Natural killer cell (primary cell): Measurements from ENCODE around the gene SULT1A3. TPM values are rescaled to one million over a fixed set of nuclear protein-coding genes. Genes with fewer than 3 reads are reported as not detected.
"Not testable (repeated sequence)": the region's sequence is repeated elsewhere in the genome, so short reads cannot be mapped to it uniquely, and the experiment has no call there.

Experiments used
- ATAC-seq, 3 donors: fragments of 150-1000 bp in 2 of 3; fragments of 200-7000 bp in 1 of 3; cut with Tn5 transposase; 1 replicate in 1 of 3; 2 replicates in 2 of 3; pipeline ENCODE4 v1.10.0; 2021; ENCODE audit warnings: mild to moderate bottlenecking in 2 of 3, moderate library complexity in 2 of 3
- DNase-seq, 2 donors: peaks; one replicate each; pipeline versions ENCODE4 v3.0.0 to v3.0.0-alpha.2; 2013 to 2021; ENCODE audit warnings: mixed read lengths in 1 of 2
- H3K27ac ChIP-seq: one replicate; pipeline ENCODE4 v1.5.1; 2013; ENCODE audit warnings: mild to moderate bottlenecking, low read length
- H3K27me3 ChIP-seq: one replicate; pipeline ENCODE4 v1.6.1; 2013; ENCODE audit warnings: low read length; ENCODE audit not compliant: control insufficient read depth, insufficient read depth
- H3K36me3 ChIP-seq: one replicate; pipeline ENCODE4 v1.6.1; 2013; ENCODE audit warnings: low read length; ENCODE audit not compliant: control insufficient read depth, insufficient read depth
- H3K4me1 ChIP-seq: one replicate; pipeline ENCODE4 v1.6.1; 2013; ENCODE audit warnings: low read length; ENCODE audit not compliant: control insufficient read depth, insufficient read depth
- H3K4me3 ChIP-seq: one replicate; pipeline ENCODE4 v1.5.1; 2013; ENCODE audit warnings: low read length
- H3K9me3 ChIP-seq: one replicate; pipeline ENCODE4 v1.6.1; 2013; ENCODE audit warnings: low read length; ENCODE audit not compliant: control insufficient read depth, insufficient read depth
- H3K27ac Mint-ChIP-seq, 2 donors: one replicate each; pipeline ENCODE4 v1.8.0; 2022; ENCODE audit warnings: mild to moderate bottlenecking in 2 of 2, mixed read lengths in 2 of 2, moderate library complexity in 1 of 2
- H3K27me3 Mint-ChIP-seq, 2 donors: one replicate each; pipeline ENCODE4 v1.8.0; 2022; ENCODE audit warnings: low read depth in 2 of 2, mixed read lengths in 2 of 2
- H3K36me3 Mint-ChIP-seq: one replicate; pipeline ENCODE4 v1.8.0; 2022; ENCODE audit warnings: mixed read lengths
- H3K4me1 Mint-ChIP-seq, 2 donors: one replicate each; pipeline ENCODE4 v1.8.0; 2022; ENCODE audit warnings: mixed read lengths in 2 of 2
- H3K4me3 Mint-ChIP-seq: one replicate; pipeline ENCODE4 v1.8.0; 2022; ENCODE audit warnings: mild to moderate bottlenecking, moderate library complexity, mixed read lengths
- H3K9me3 Mint-ChIP-seq, 2 donors: one replicate each; pipeline ENCODE4 v1.8.0; 2022; ENCODE audit warnings: mixed read lengths in 2 of 2
- WGBS: methylation state at CpG from one replicate; pipeline ENCODE4 v1.1.7; 2013; ENCODE audit warnings: missing lambda C conversion rate; ENCODE audit not compliant: insufficient coverage; 5-methylcytosine and 5-hydroxymethylcytosine counted together
- intact Hi-C: fragments of 100-400 bp; cut with micrococcal nuclease; formaldehyde crosslinking; loops from one replicate; pipeline ENCODE4 v1.14.2; 2022
- total RNA-seq, 4 donors: library from RNA; stranded (reverse); fragments of 120-200 nt in 1 of 4; gene quantifications; one replicate each; pipeline versions ENCODE4 v1.2.3 to v1.2.4, GENCODE V29; 2013 to 2022

Gene SULT1A3
- total RNA-seq, 3 donors from 2014 or later (not counting 1 experiment from before 2014, with no cell fraction given), result 15.9 to 27.1 (median 19.4) TPM

GRCh38 chr16:30211414-30211813, 12.4 kb downstream of the SULT1A3 start:
- no CpG with 5 or more reads among the region's 4 CpGs for WGBS
- H3K27me3 Mint-ChIP-seq, intact Hi-C loops, H3K36me3 Mint-ChIP-seq, H3K27ac ChIP-seq, H3K27ac Mint-ChIP-seq, H3K4me1 Mint-ChIP-seq, H3K9me3 ChIP-seq, H3K36me3 ChIP-seq, H3K4me3 ChIP-seq, H3K4me1 ChIP-seq, DNase-seq, H3K27me3 ChIP-seq, H3K4me3 Mint-ChIP-seq, H3K9me3 Mint-ChIP-seq: not testable (repeated sequence)
- peak in 1 of 3 donors; percentile 47 for ATAC-seq

GRCh38 chr16:30217082-30217481, 18.0 kb downstream of the SULT1A3 start:
- H3K4me3 ChIP-seq, H3K4me1 ChIP-seq, H3K27me3 ChIP-seq, H3K4me3 Mint-ChIP-seq, H3K36me3 Mint-ChIP-seq, DNase-seq, ATAC-seq, H3K27ac Mint-ChIP-seq, H3K27ac ChIP-seq, H3K4me1 Mint-ChIP-seq, H3K9me3 ChIP-seq, intact Hi-C loops, H3K36me3 ChIP-seq, H3K27me3 Mint-ChIP-seq, H3K9me3 Mint-ChIP-seq: not testable (repeated sequence)
- no CpG with 5 or more reads among the region's 5 CpGs for WGBS

- DNase-seq, H3K4me1 ChIP-seq, H3K9me3 ChIP-seq, H3K27me3 Mint-ChIP-seq, H3K9me3 Mint-ChIP-seq, intact Hi-C loops, ATAC-seq, H3K4me3 Mint-ChIP-seq, H3K27me3 ChIP-seq, H3K4me3 ChIP-seq, H3K36me3 ChIP-seq, H3K27ac ChIP-seq, H3K27ac Mint-ChIP-seq, H3K4me1 Mint-ChIP-seq, H3K36me3 Mint-ChIP-seq: not testable (repeated sequence)
- WGBS, result no CpG with 5 or more reads among the region's 4 CpGs
Observed at GRCh38 chr16:30248379-30248778, 49.3 kb downstream of the SULT1A3 start, which contains the start of gene NPIPB13. NPIPB13 (minus strand) TSS chr16:30248479; CDS start chr16:30245573, 2,906 bp downstream.

Other genes with a start within 250 kb of the SULT1A3 start
- 10 to 100 TPM; 50.2 to 69.5 (median 50.8) TPM for gene TMEM219, start 237.2 kb upstream of the SULT1A3 start, total RNA-seq
- 10 to 100 TPM; 35.3 to 42.8 (median 41.5) TPM for gene TAOK2, start 225.4 kb upstream of the SULT1A3 start, total RNA-seq
- 10 to 100 TPM; 11.1 to 13.4 (median 12.7) TPM for gene HIRIP3, start 203.6 kb upstream of the SULT1A3 start, total RNA-seq
- 100 to 1,000 TPM in 1 of 3 donors, 10 to 100 TPM in 2; 75.0 to 107 (median 99.5) TPM for gene INO80E, start 203.0 kb upstream of the SULT1A3 start, total RNA-seq
- gene DOC2A, start 188.2 kb upstream of the SULT1A3 start, total RNA-seq, result not detected
- gene C16orf92, start 176.1 kb upstream of the SULT1A3 start, total RNA-seq, result not detected
- gene TLCD3B, start 168.0 kb upstream of the SULT1A3 start, total RNA-seq, result 1 to 10 TPM in 2 of 3 donors, under 1 TPM in 1; 0.88 to 2.0 (median 1.7) TPM
- 100 to 1,000 TPM; 412 to 544 (median 490) TPM for gene ALDOA, start 133.5 kb upstream of the SULT1A3 start, total RNA-seq
- gene PPP4C, start 123.3 kb upstream of the SULT1A3 start, total RNA-seq, result 100 to 1,000 TPM; 119 to 132 (median 130) TPM
- 1 to 10 TPM in 1 of 3 donors, under 1 TPM in 2; 0.91 to 1.1 (median 0.98) TPM for gene TBX6, start 107.3 kb upstream of the SULT1A3 start, total RNA-seq
- 100 to 1,000 TPM; 148 to 177 (median 160) TPM for gene YPEL3, start 103.0 kb upstream of the SULT1A3 start, total RNA-seq
- 10 to 100 TPM in 1 of 3 donors, 1 to 10 TPM in 2; 5.3 to 14.7 (median 9.1) TPM for gene GDPD3, start 85.7 kb upstream of the SULT1A3 start, total RNA-seq
- 10 to 100 TPM; 45.2 to 55.7 (median 50.9) TPM for gene MAPK3, start 76.0 kb upstream of the SULT1A3 start, total RNA-seq
- 100 to 1,000 TPM; 699 to 926 (median 829) TPM for gene CORO1A, start 15.7 kb upstream of the SULT1A3 start, total RNA-seq
- 10 to 100 TPM; 63.0 to 94.3 (median 70.6) TPM for gene BOLA2B, start 5.6 kb upstream of the SULT1A3 start, total RNA-seq
- 100 to 1,000 TPM in 2 of 3 donors, 10 to 100 TPM in 1; 78.1 to 132 (median 109) TPM for gene SLX1A, start 5.4 kb upstream of the SULT1A3 start, total RNA-seq
- gene NPIPB13, start 49.2 kb downstream of the SULT1A3 start, total RNA-seq, result 10 to 100 TPM; 17.0 to 43.5 (median 39.8) TPM
- 100 to 1,000 TPM in 1 of 3 donors, 10 to 100 TPM in 2; 79.5 to 104 (median 87.7) TPM for gene CD2BP2, start 156.1 kb downstream of the SULT1A3 start, total RNA-seq
- 10 to 100 TPM; 43.0 to 55.3 (median 50.2) TPM for gene TBC1D10B, start 171.2 kb downstream of the SULT1A3 start, total RNA-seq
- 1 to 10 TPM; 2.9 to 8.0 (median 7.2) TPM for gene MYL11, start 175.5 kb downstream of the SULT1A3 start, total RNA-seq
- gene SEPTIN1, start 183.3 kb downstream of the SULT1A3 start, total RNA-seq, result 100 to 1,000 TPM; 196 to 210 (median 205) TPM
- 1 to 10 TPM; 5.5 to 7.4 (median 7.1) TPM for gene ZNF48, start 196.2 kb downstream of the SULT1A3 start, total RNA-seq
- gene ZNF771, start 208.4 kb downstream of the SULT1A3 start, total RNA-seq, result 1 to 10 TPM in 2 of 3 donors, under 1 TPM in 1; 0.70 to 1.4 (median 1.4) TPM
- gene DCTPP1, start 230.8 kb downstream of the SULT1A3 start, total RNA-seq, result 10 to 100 TPM; 11.2 to 16.9 (median 15.2) TPM
- gene SEPHS2, start 246.6 kb downstream of the SULT1A3 start, total RNA-seq, result 10 to 100 TPM; 25.5 to 37.6 (median 35.0) TPM